Activated T-cell treated with anti-CD3 and anti-CD28 coated beads, Interleukin-2, amount 50 U/mL, for 4 hours (primary cell): Measurements from ENCODE around the gene RBM18. TPM values are rescaled to one million over a fixed set of nuclear protein-coding genes. Genes with fewer than 3 reads are reported as not detected.

ENCODE experiments used
- ATAC-seq, 2 donors: fragments of 200-7000 bp; cut with Tn5 transposase; one replicate each; pipeline ENCODE4 v1.10.0; 2021
- DNase-seq: peaks from one replicate; pipeline ENCODE4 v3.0.0-alpha.2; 2020
- H3K27me3 Mint-ChIP-seq: one replicate; pipeline ENCODE4 v1.8.0; 2021; ENCODE audit warnings: low read depth, mixed read lengths
- H3K36me3 Mint-ChIP-seq: one replicate; pipeline ENCODE4 v1.8.0; 2022; ENCODE audit warnings: mixed read lengths; ENCODE audit not compliant: insufficient read depth
- H3K4me1 Mint-ChIP-seq: one replicate; pipeline ENCODE4 v1.8.0; 2021; ENCODE audit warnings: low read depth, mixed read lengths
- H3K4me3 Mint-ChIP-seq: one replicate; pipeline ENCODE4 v1.8.0; 2021; ENCODE audit warnings: mild to moderate bottlenecking, moderate library complexity, mixed read lengths
- H3K9me3 Mint-ChIP-seq: one replicate; pipeline ENCODE4 v1.8.0; 2021; ENCODE audit warnings: mixed read lengths
- total RNA-seq, 3 donors: library from RNA; stranded (reverse); gene quantifications; one replicate each; pipeline ENCODE4 v1.2.1, GENCODE V29; 2021

Gene RBM18
- total RNA-seq, 3 donors from 2014 or later: 32.4 to 37.8 (median 36.2) TPM

GRCh38 chr9:122274055-122274454, 9.4 kb upstream of the RBM18 start:
- H3K4me3 Mint-ChIP-seq: no peak overlapping the region
- peaks cover 18% of the 10 kb centered on the region for H3K4me1 Mint-ChIP-seq
- H3K36me3 Mint-ChIP-seq: peaks cover 54% of the 10 kb centered on the region
- no peaks in the 10 kb centered on the region for H3K9me3 Mint-ChIP-seq
- no peaks in the 10 kb centered on the region for H3K27me3 Mint-ChIP-seq
- DNase-seq (no peak), ATAC-seq (no peak)

- H3K9me3 Mint-ChIP-seq: no peaks in the 10 kb centered on the region
- peaks cover 19% of the 10 kb centered on the region for H3K36me3 Mint-ChIP-seq
- DNase-seq (no peak), ATAC-seq (no peak)
- no peak overlapping the region for H3K4me3 Mint-ChIP-seq
- H3K27me3 Mint-ChIP-seq: no peaks in the 10 kb centered on the region
- H3K4me1 Mint-ChIP-seq: peaks cover 35% of the 10 kb centered on the region
Measured at GRCh38 chr9:122268041-122268814, 3.6 kb upstream of the RBM18 start.

GRCh38 chr9:122265149-122265915, 692 bp upstream of the RBM18 start:
- Mint-ChIP-seq H3K4me3 (peak overlapping the region; percentile 99), H3K4me1 (peaks cover 52% of the 10 kb centered on the region), H3K36me3 (peaks cover 10% of the 10 kb centered on the region), H3K9me3 (no peaks in the 10 kb centered on the region), H3K27me3 (no peaks in the 10 kb centered on the region)
- ATAC-seq (peak; percentile 45 to 52), DNase-seq (no peak)

GRCh38 chr9:122263699-122264349, 816 bp downstream of the RBM18 start:
- H3K4me1 Mint-ChIP-seq: peaks cover 52% of the 10 kb centered on the region
- ATAC-seq (no peak), DNase-seq (no peak)
- no peaks in the 10 kb centered on the region for H3K9me3 Mint-ChIP-seq
- peaks cover 15% of the 10 kb centered on the region for H3K36me3 Mint-ChIP-seq
- no peaks in the 10 kb centered on the region for H3K27me3 Mint-ChIP-seq
- peak overlapping the region; percentile 99 for H3K4me3 Mint-ChIP-seq

- ATAC-seq (no peak), DNase-seq (no peak)
- H3K27me3 Mint-ChIP-seq: no peaks in the 10 kb centered on the region
- peaks cover 20% of the 10 kb centered on the region for H3K36me3 Mint-ChIP-seq
- H3K4me3 Mint-ChIP-seq: no peak overlapping the region
- H3K9me3 Mint-ChIP-seq: no peaks in the 10 kb centered on the region
- H3K4me1 Mint-ChIP-seq: peaks cover 50% of the 10 kb centered on the region
Measured at GRCh38 chr9:122262073-122262472, 2.6 kb downstream of the RBM18 start.

GRCh38 chr9:122261469-122261881, 3.2 kb downstream of the RBM18 start:
- H3K9me3 Mint-ChIP-seq: no peaks in the 10 kb centered on the region
- no peak overlapping the region for H3K4me3 Mint-ChIP-seq
- peaks cover 48% of the 10 kb centered on the region for H3K4me1 Mint-ChIP-seq
- peaks cover 20% of the 10 kb centered on the region for H3K36me3 Mint-ChIP-seq
- DNase-seq (no peak), ATAC-seq (no peak)
- H3K27me3 Mint-ChIP-seq: no peaks in the 10 kb centered on the region

GRCh38 chr9:122258886-122259415, 5.7 kb downstream of the RBM18 start:
- no peak for ATAC-seq
- no peaks in the 10 kb centered on the region for H3K27me3 Mint-ChIP-seq
- H3K36me3 Mint-ChIP-seq: peaks cover 25% of the 10 kb centered on the region
- H3K4me1 Mint-ChIP-seq: peaks cover 39% of the 10 kb centered on the region
- H3K9me3 Mint-ChIP-seq: no peaks in the 10 kb centered on the region
- no peak for DNase-seq
- no peak overlapping the region for H3K4me3 Mint-ChIP-seq

- peaks cover 18% of the 10 kb centered on the region for H3K4me1 Mint-ChIP-seq
- no peak for ATAC-seq
Measured at GRCh38 chr9:122256206-122256605, 8.4 kb downstream of the RBM18 start.

GRCh38 chr9:122254761-122255160, 9.9 kb downstream of the RBM18 start:
- ATAC-seq (no peak), DNase-seq (no peak)
- H3K4me1 Mint-ChIP-seq: peaks cover 13% of the 10 kb centered on the region
- peaks cover 39% of the 10 kb centered on the region for H3K36me3 Mint-ChIP-seq
- H3K4me3 Mint-ChIP-seq: no peak overlapping the region
- H3K27me3 Mint-ChIP-seq: no peaks in the 10 kb centered on the region
- no peaks in the 10 kb centered on the region for H3K9me3 Mint-ChIP-seq

More at GRCh38 chr9:122256206-122256605, 8.4 kb downstream of the RBM18 start:
- Mint-ChIP-seq H3K36me3 (peaks cover 36% of the 10 kb centered on the region), H3K9me3 (no peaks in the 10 kb centered on the region), H3K27me3 (no peaks in the 10 kb centered on the region), H3K4me3 (no peak overlapping the region)
- no peak for DNase-seq

GRCh38 chr9:122252796-122253195, 11.8 kb downstream of the RBM18 start:
- H3K4me1 Mint-ChIP-seq: peaks cover 13% of the 10 kb centered on the region
- H3K4me3 Mint-ChIP-seq: no peak overlapping the region
- no peaks in the 10 kb centered on the region for H3K27me3 Mint-ChIP-seq
- H3K9me3 Mint-ChIP-seq: no peaks in the 10 kb centered on the region
- DNase-seq (no peak), ATAC-seq (no peak)
- H3K36me3 Mint-ChIP-seq: peaks cover 38% of the 10 kb centered on the region

GRCh38 chr9:122251351-122251750, 13.3 kb downstream of the RBM18 start:
- H3K4me3 Mint-ChIP-seq: no peak overlapping the region
- no peaks in the 10 kb centered on the region for H3K9me3 Mint-ChIP-seq
- H3K36me3 Mint-ChIP-seq: peaks cover 45% of the 10 kb centered on the region
- no peaks in the 10 kb centered on the region for H3K27me3 Mint-ChIP-seq
- peaks cover 9% of the 10 kb centered on the region for H3K4me1 Mint-ChIP-seq
- no peak for ATAC-seq
- no peak for DNase-seq

- Mint-ChIP-seq H3K9me3 (no peaks in the 10 kb centered on the region), H3K4me1 (peaks cover 4% of the 10 kb centered on the region), H3K27me3 (no peaks in the 10 kb centered on the region), H3K36me3 (peaks cover 51% of the 10 kb centered on the region), H3K4me3 (no peak overlapping the region)
- ATAC-seq: no peak
- DNase-seq: no peak
Measured at GRCh38 chr9:122248448-122248865, 16.2 kb downstream of the RBM18 start.

GRCh38 chr9:122246666-122247065, 18.0 kb downstream of the RBM18 start:
- H3K4me1 Mint-ChIP-seq: no peaks in the 10 kb centered on the region
- no peaks in the 10 kb centered on the region for H3K27me3 Mint-ChIP-seq
- H3K4me3 Mint-ChIP-seq: no peak overlapping the region
- peaks cover 47% of the 10 kb centered on the region for H3K36me3 Mint-ChIP-seq
- ATAC-seq (no peak), DNase-seq (no peak)
- no peaks in the 10 kb centered on the region for H3K9me3 Mint-ChIP-seq

- Mint-ChIP-seq H3K9me3 (no peaks in the 10 kb centered on the region), H3K36me3 (peaks cover 45% of the 10 kb centered on the region)
Measured at GRCh38 chr9:122244349-122244748, 20.3 kb downstream of the RBM18 start.

More at GRCh38 chr9:122244349-122244748, 20.3 kb downstream of the RBM18 start:
- Mint-ChIP-seq H3K4me3 (no peak overlapping the region), H3K27me3 (no peaks in the 10 kb centered on the region), H3K4me1 (no peaks in the 10 kb centered on the region)
- DNase-seq (no peak), ATAC-seq (no peak)
